KMS-11 (cell line): Measurements from ENCODE around the gene ATP5F1A.
"Not testable (repeated sequence)": the region's sequence is repeated elsewhere in the genome, so short reads cannot be mapped to it uniquely, and the experiment has no call there.

Experiments used
- H2AFZ ChIP-seq: fragments of 200-600 bp; sonication (generic); 2 replicates; pipeline ENCODE4 v1.6.1; 2016; ENCODE audit warnings: antibody characterized with exemption, mixed run types, low read depth
- H3K27ac ChIP-seq: fragments of 200-600 bp; sonication (generic); 2 replicates; pipeline ENCODE4 v1.6.1; 2016; ENCODE audit warnings: mild to moderate bottlenecking, mixed run types
- H3K27me3 ChIP-seq: fragments of 200-600 bp; sonication (generic); 2 replicates; pipeline ENCODE4 v1.6.1; 2017; ENCODE audit warnings: mild to moderate bottlenecking, low read depth, mixed run types, moderate library complexity; ENCODE audit not compliant: insufficient read depth
- H3K36me3 ChIP-seq: fragments of 200-600 bp; sonication (generic); 2 replicates; pipeline ENCODE4 v1.6.1; 2017; ENCODE audit warnings: mild to moderate bottlenecking, mixed run types; ENCODE audit not compliant: insufficient read depth
- H3K4me1 ChIP-seq: fragments of 200-600 bp; sonication (generic); 2 replicates; pipeline ENCODE4 v1.6.1; 2016; ENCODE audit warnings: mild to moderate bottlenecking, low read depth, mixed run types; ENCODE audit not compliant: poor library complexity, severe bottlenecking
- H3K4me2 ChIP-seq: fragments of 200-600 bp; sonication (generic); 2 replicates; pipeline ENCODE4 v1.7.0; 2016; ENCODE audit warnings: mild to moderate bottlenecking, mixed run types
- H3K4me3 ChIP-seq: fragments of 200-600 bp; sonication (generic); IDR thresholded peaks from 2 replicates; pipeline ENCODE4 v1.6.1; 2017; ENCODE audit warnings: low read depth, low read length, mixed read lengths; ENCODE audit not compliant: insufficient read depth
- H3K79me2 ChIP-seq: fragments of 200-600 bp; sonication (generic); 2 replicates; pipeline ENCODE4 v1.6.1; 2016; ENCODE audit warnings: low read depth, mixed run types; ENCODE audit not compliant: insufficient read depth
- H3K9ac ChIP-seq: fragments of 200-600 bp; sonication (generic); 2 replicates; pipeline ENCODE4 v1.6.1; 2016; ENCODE audit warnings: mild to moderate bottlenecking, mixed run types
- H4K20me1 ChIP-seq: fragments of 200-600 bp; sonication (generic); 2 replicates; pipeline ENCODE4 v1.6.1; 2016; ENCODE audit warnings: mild to moderate bottlenecking, mixed run types; ENCODE audit not compliant: insufficient read depth
- TF ChIP-seq, protein P1 (sequence below): fragments of 200-600 bp; sonication (generic); conservative IDR thresholded peaks from 2 replicates; pipeline ENCODE4 v1.6.1; 2017; ENCODE audit warnings: low read depth, mild to moderate bottlenecking, antibody characterized with exemption, low read length, moderate library complexity, mixed read lengths

Gene ATP5F1A

GRCh38 chr18:46098616-46098933 lies 479 bp upstream of the ATP5F1A start:
- Histone ChIP-seq H3K79me2 (peaks cover 46% of the 10 kb centered on the region), H3K4me2 (peak overlapping the region; percentile 56), H3K27me3 (no peaks in the 10 kb centered on the region), H3K9ac (peak overlapping the region; percentile 95), H3K27ac (peak overlapping the region; percentile 97), H4K20me1 (peaks cover 20% of the 10 kb centered on the region), H2AFZ (peak overlapping the region; percentile 84), H3K4me1 (peaks cover 39% of the 10 kb centered on the region), H3K36me3 (peaks cover 11% of the 10 kb centered on the region; the same call in 1 of the 2 replicates), H3K4me3 (no peak overlapping the region)
- TF ChIP-seq, protein P1, sequence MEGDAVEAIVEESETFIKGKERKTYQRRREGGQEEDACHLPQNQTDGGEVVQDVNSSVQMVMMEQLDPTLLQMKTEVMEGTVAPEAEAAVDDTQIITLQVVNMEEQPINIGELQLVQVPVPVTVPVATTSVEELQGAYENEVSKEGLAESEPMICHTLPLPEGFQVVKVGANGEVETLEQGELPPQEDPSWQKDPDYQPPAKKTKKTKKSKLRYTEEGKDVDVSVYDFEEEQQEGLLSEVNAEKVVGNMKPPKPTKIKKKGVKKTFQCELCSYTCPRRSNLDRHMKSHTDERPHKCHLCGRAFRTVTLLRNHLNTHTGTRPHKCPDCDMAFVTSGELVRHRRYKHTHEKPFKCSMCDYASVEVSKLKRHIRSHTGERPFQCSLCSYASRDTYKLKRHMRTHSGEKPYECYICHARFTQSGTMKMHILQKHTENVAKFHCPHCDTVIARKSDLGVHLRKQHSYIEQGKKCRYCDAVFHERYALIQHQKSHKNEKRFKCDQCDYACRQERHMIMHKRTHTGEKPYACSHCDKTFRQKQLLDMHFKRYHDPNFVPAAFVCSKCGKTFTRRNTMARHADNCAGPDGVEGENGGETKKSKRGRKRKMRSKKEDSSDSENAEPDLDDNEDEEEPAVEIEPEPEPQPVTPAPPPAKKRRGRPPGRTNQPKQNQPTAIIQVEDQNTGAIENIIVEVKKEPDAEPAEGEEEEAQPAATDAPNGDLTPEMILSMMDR, result no peak

- Histone ChIP-seq H3K79me2 (peaks cover 58% of the 10 kb centered on the region), H3K4me1 (peaks cover 43% of the 10 kb centered on the region), H3K4me2 (peak overlapping the region; percentile 56), H3K4me3 (no peak overlapping the region), H3K27ac (peak overlapping the region; percentile 97), H2AFZ (peak overlapping the region; percentile 84), H3K9ac (peak overlapping the region; percentile 95), H4K20me1 (peaks cover 20% of the 10 kb centered on the region), H3K36me3 (peaks cover 22% of the 10 kb centered on the region; the same call in 1 of the 2 replicates), H3K27me3 (no peaks in the 10 kb centered on the region)
- TF ChIP-seq, protein P1, result no peak
Observed at GRCh38 chr18:46097431-46097800, 680 bp downstream of the ATP5F1A start.

DNA sequence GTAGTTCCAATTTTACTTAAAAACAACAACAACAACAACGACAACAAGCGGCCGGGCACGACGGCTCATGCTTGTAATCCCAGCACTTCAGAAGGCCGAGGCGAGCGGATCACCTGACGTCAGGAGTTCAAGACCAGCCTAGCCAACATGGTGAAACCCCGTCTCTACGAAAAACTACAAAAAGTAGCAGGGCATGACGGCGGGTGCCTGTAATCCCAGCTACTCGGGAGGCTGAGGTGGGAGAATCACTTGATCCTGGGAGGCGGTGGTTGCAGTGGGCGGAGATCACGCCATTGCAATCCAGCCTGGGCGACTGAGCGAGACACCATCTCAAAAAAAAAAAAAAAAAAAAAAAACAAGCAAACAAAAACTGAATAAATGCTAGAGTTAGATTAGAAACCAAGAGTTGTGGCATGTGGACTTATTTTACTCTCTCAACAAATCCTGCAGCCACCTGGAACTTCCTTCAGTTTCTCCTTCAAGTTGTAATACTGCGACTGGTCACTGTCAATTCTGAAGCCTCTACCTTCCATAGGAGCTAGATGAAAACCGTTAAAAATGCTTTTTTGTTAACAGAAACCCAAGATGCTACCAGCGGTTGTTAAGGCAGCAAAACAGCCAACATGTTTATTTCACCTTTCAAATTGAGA lies 1.3 kb downstream of the ATP5F1A start:
- Histone ChIP-seq H2AFZ (no peak overlapping the region), H3K27ac (peak overlapping the region; percentile 97), H3K4me2 (peak overlapping the region; percentile 56), H3K9ac (peak overlapping the region; percentile 95), H3K4me3 (no peak overlapping the region), H3K4me1 (peaks cover 43% of the 10 kb centered on the region), H3K79me2 (peaks cover 63% of the 10 kb centered on the region), H4K20me1 (peaks cover 20% of the 10 kb centered on the region), H3K27me3 (no peaks in the 10 kb centered on the region), H3K36me3 (peaks cover 23% of the 10 kb centered on the region)
- TF ChIP-seq, protein P1, result no peak

GRCh38 chr18:46095532-46095931 lies 2.6 kb downstream of the ATP5F1A start:
- Histone ChIP-seq H3K4me1 (peaks cover 43% of the 10 kb centered on the region), H3K79me2 (peaks cover 75% of the 10 kb centered on the region), H3K4me3 (no peak overlapping the region), H3K27me3 (no peaks in the 10 kb centered on the region), H3K4me2 (peak overlapping the region; percentile 56), H3K27ac (peak overlapping the region; percentile 97; the same call in 1 of the 2 replicates), H4K20me1 (peaks cover 20% of the 10 kb centered on the region), H2AFZ (no peak overlapping the region), H3K36me3 (peaks cover 35% of the 10 kb centered on the region), H3K9ac (no peak overlapping the region)
- TF ChIP-seq, protein P1, result no peak

DNA sequence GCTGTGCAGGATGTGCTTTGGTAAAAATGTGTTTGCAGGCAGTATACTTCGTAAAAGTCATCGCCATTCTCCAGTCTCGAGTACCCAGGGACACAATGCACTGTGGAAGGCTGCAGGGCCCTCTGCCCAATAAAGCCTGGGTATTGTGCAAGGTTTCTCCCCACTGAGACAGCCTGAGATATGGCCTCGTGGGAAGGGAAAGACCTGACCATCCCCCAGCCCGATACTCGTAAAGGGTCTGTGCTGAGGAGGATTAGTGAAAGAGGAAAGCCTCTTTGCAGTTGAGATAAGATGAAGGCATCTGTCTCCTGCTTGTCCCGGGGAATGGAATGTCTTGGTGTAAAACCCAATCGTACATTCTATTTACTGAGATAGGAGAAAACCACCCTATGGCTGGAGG lies 9.6 kb downstream of the ATP5F1A start:
- not testable (repeated sequence) for H3K4me2 ChIP-seq, H4K20me1 ChIP-seq, H3K27ac ChIP-seq, H2AFZ ChIP-seq, H3K4me3 ChIP-seq, H3K27me3 ChIP-seq, H3K9ac ChIP-seq
- Histone ChIP-seq H3K36me3 (peaks cover 87% of the 10 kb centered on the region), H3K4me1 (peaks cover 27% of the 10 kb centered on the region), H3K79me2 (peaks cover 66% of the 10 kb centered on the region)
